GM18873 (cell line): Measurements from ENCODE around the gene KCNJ16.

Experiments
- ATAC-seq: cut with Tn5 transposase; IDR thresholded peaks from one replicate; pipeline ENCODE4 v1.9.1; 2021; ENCODE audit warnings: mild to moderate bottlenecking, moderate library complexity, moderate number of reproducible peaks; ENCODE audit not compliant: unreplicated experiment, low FRiP score

The KCNJ16 gene

GRCh38 chr17:70095455-70095854 is 20.4 kb downstream of the KCNJ16 start:
- ATAC-seq = no peak

GRCh38 chr17:70096861-70097260 is 21.8 kb downstream of the KCNJ16 start:
- no peak for ATAC-seq

GRCh38 chr17:70098030-70098429 is 23.0 kb downstream of the KCNJ16 start:
- no peak for ATAC-seq

GRCh38 chr17:70099294-70099693 is 24.3 kb downstream of the KCNJ16 start:
- ATAC-seq = no peak

- no peak for ATAC-seq
Observed at GRCh38 chr17:70099884-70100283, 24.9 kb downstream of the KCNJ16 start.

- ATAC-seq = no peak
Observed at GRCh38 chr17:70100983-70101382, 26.0 kb downstream of the KCNJ16 start.

GRCh38 chr17:70102531-70102930 is 27.5 kb downstream of the KCNJ16 start:
- no peak for ATAC-seq

- ATAC-seq = no peak
Observed at GRCh38 chr17:70104791-70105523, 29.9 kb downstream of the KCNJ16 start.

- no peak for ATAC-seq
Observed at GRCh38 chr17:70105641-70106040, 30.6 kb downstream of the KCNJ16 start.

GRCh38 chr17:70106551-70106950 is 31.5 kb downstream of the KCNJ16 start:
- ATAC-seq = no peak

- ATAC-seq = no peak
Observed at GRCh38 chr17:70107441-70107840, 32.4 kb downstream of the KCNJ16 start.

GRCh38 chr17:70107904-70108565 is 33.0 kb downstream of the KCNJ16 start:
- no peak for ATAC-seq

- no peak for ATAC-seq
Observed at GRCh38 chr17:70109497-70109896, 34.5 kb downstream of the KCNJ16 start.

- ATAC-seq = no peak
Observed at GRCh38 chr17:70110443-70110880, 35.4 kb downstream of the KCNJ16 start.

GRCh38 chr17:70111201-70111600 is 36.2 kb downstream of the KCNJ16 start:
- ATAC-seq = no peak

- no peak for ATAC-seq
Observed at GRCh38 chr17:70114405-70114804, 39.4 kb downstream of the KCNJ16 start.

- no peak for ATAC-seq
Observed at GRCh38 chr17:70115126-70115525, 40.1 kb downstream of the KCNJ16 start.

- no peak for ATAC-seq
Observed at GRCh38 chr17:70116919-70117318, 41.9 kb downstream of the KCNJ16 start.

- ATAC-seq = no peak
Observed at GRCh38 chr17:70119545-70119944, 44.5 kb downstream of the KCNJ16 start.

- ATAC-seq = no peak
Observed at GRCh38 chr17:70119983-70120382, 45.0 kb downstream of the KCNJ16 start.

GRCh38 chr17:70120425-70120824 is 45.4 kb downstream of the KCNJ16 start:
- no peak for ATAC-seq

GRCh38 chr17:70121126-70121525 is 46.1 kb downstream of the KCNJ16 start:
- ATAC-seq = no peak
